Caco-2 (cell line): Measurements from ENCODE around the gene FOXP1. TPM values are rescaled to one million over a fixed set of nuclear protein-coding genes. Genes with fewer than 3 reads are reported as not detected.

Source experiments
- BruUV-seq: library from RNA; stranded (reverse); fragments of 400-500 nt; replicated peaks from 2 replicates; lab custom pipeline; 2021; lab: Mats Ljungman, UMichigan
- CTCF ChIA-PET: fragments of 300-600 bp; sonication (Branson Sonifier 250); formaldehyde crosslinking; loops from one replicate; lab custom pipeline; 2022; ENCODE audit warnings: antibody characterized with exemption; lab: Charles Lee
- POLR2A ChIA-PET: fragments of 300-600 bp; sonication (Branson Sonifier 250); formaldehyde crosslinking; loops from one replicate; lab custom pipeline; 2022; ENCODE audit warnings: antibody characterized with exemption; lab: Charles Lee
- DNase-seq, 2 experiments: peaks; one replicate each; pipeline versions ENCODE4 v3.0.0 to v3.0.0-alpha.2; 2020 to 2022
- H3K27me3 ChIP-seq: replicated peaks from 2 replicates; pipeline ENCODE4 v1.6.0; 2011; ENCODE audit warnings: low read length; ENCODE audit not compliant: control insufficient read depth, insufficient read depth
- H3K36me3 ChIP-seq: 2 replicates; pipeline ENCODE4 v1.5.1; 2011; ENCODE audit warnings: low read length; ENCODE audit not compliant: control insufficient read depth, insufficient read depth
- H3K4me1 ChIP-seq: fragments of 250-450 bp; sonication (Bioruptor Pico); 2 replicates; pipeline ENCODE4 v1.5.1; 2020; ENCODE audit warnings: mild to moderate bottlenecking
- H3K4me3 ChIP-seq: 2 replicates; pipeline ENCODE4 v1.5.1; 2011; ENCODE audit warnings: low read depth, mild to moderate bottlenecking, control low read depth, low read length
- H3K9me3 ChIP-seq: fragments of 250-450 bp; sonication (Bioruptor Pico); 2 replicates; pipeline ENCODE4 v1.5.1; 2020; ENCODE audit warnings: mild to moderate bottlenecking, moderate library complexity
- H3K27ac Mint-ChIP-seq: one replicate; pipeline ENCODE4 v1.8.0; 2022; ENCODE audit warnings: mixed read lengths; ENCODE audit not compliant: unreplicated experiment
- H3K27me3 Mint-ChIP-seq: one replicate; pipeline ENCODE4 v1.8.0; 2022; ENCODE audit warnings: mixed read lengths; ENCODE audit not compliant: insufficient read depth, unreplicated experiment
- H3K36me3 Mint-ChIP-seq: one replicate; pipeline ENCODE4 v1.8.0; 2022; ENCODE audit warnings: mild to moderate bottlenecking, mixed read lengths; ENCODE audit not compliant: insufficient read depth, unreplicated experiment
- H3K4me1 Mint-ChIP-seq: one replicate; pipeline ENCODE4 v1.8.0; 2022; ENCODE audit warnings: low read depth, mixed read lengths; ENCODE audit not compliant: unreplicated experiment
- H3K4me3 Mint-ChIP-seq: one replicate; pipeline ENCODE4 v1.8.0; 2022; ENCODE audit warnings: mild to moderate bottlenecking, moderate library complexity, mixed read lengths; ENCODE audit not compliant: unreplicated experiment
- H3K9me3 Mint-ChIP-seq: one replicate; pipeline ENCODE4 v1.8.0; 2022; ENCODE audit warnings: mixed read lengths; ENCODE audit not compliant: unreplicated experiment
- CTCF ChIP-seq, 2 experiments: fragments of 200-600 bp in 1 of 2; IDR thresholded peaks; 1 replicate in 1 of 2; 2 replicates in 1 of 2; pipeline versions ENCODE4 v1.5.1 to v1.8.0; 2011 to 2022; ENCODE audit warnings: antibody characterized with exemption in 1 of 2, control low read depth in 1 of 2, inconsistent platforms in 1 of 2, low read depth in 1 of 2, low read length in 1 of 2, mild to moderate bottlenecking in 1 of 2, moderate library complexity in 1 of 2; ENCODE audit not compliant: insufficient read depth in 1 of 2, severe bottlenecking in 1 of 2, unreplicated experiment in 1 of 2
- intact Hi-C: fragments of 100-400 bp; cut with micrococcal nuclease; formaldehyde crosslinking; loops from one replicate; pipeline ENCODE4 v1.10.0; 2022; ENCODE audit not compliant: unreplicated experiment
- total RNA-seq: library from RNA; stranded (reverse); gene quantifications from 2 replicates; pipeline ENCODE4 v1.2.3, GENCODE V29; 2022

FOXP1 gene
- total RNA-seq, 1 experiment from 2014 or later, result 131 TPM

DNA sequence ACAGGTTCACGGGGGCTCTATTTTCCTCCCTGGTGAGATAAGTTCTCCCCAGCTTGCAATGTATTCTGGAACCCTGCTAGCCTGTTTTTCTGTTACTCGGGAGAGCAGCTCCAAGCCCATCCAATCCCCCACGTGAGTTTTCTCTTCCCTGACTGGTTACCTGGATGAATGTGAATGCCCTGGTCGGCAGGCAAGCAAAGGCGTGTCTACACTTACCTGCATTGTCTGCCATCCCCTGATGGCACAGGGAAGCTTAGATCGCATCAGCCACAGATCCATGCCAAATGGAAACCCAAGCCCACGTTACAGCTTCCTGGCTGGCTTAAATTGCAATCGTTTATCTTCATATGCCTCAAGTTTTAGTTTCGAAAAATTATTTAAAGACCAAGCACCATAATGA, 149.9 kb downstream of the FOXP1 start:
- peaks cover 11% of the 10 kb centered on the region for H3K4me1 Mint-ChIP-seq
- BruUV-seq, result no TSS peak
- no peaks in the 10 kb centered on the region for H3K27me3 Mint-ChIP-seq
- no peak overlapping the region for H3K27ac Mint-ChIP-seq
- H3K36me3 Mint-ChIP-seq, result peaks cover 14% of the 10 kb centered on the region
- intact Hi-C loops, result no loop called here
- DNase-seq, result no peak
- peaks cover 1% of the 10 kb centered on the region; the same call in 1 of the 2 replicates for H3K36me3 ChIP-seq
- H3K4me3 Mint-ChIP-seq, result no peak overlapping the region
- H3K4me1 ChIP-seq, result no peaks in the 10 kb centered on the region; the same call in 1 of the 2 replicates
- no peaks in the 10 kb centered on the region for H3K27me3 ChIP-seq
- ChIA-PET POLR2A (no interaction called here), CTCF (no interaction called here)
- H3K4me3 ChIP-seq, result no peak overlapping the region
- no peak for TF ChIP-seq CTCF (IDR thresholded peaks at IDR 0.05; ENCODE audit: insufficient read depth in 1 of 2, low read depth in 1 of 2, low read length in 1 of 2, severe bottlenecking in 1 of 2, unreplicated experiment in 1 of 2)
- H3K9me3 ChIP-seq, result no peaks in the 10 kb centered on the region
- peaks cover 10% of the 10 kb centered on the region for H3K9me3 Mint-ChIP-seq

GRCh38 chr3:71432044-71432975, 151.2 kb downstream of the FOXP1 start:
- Mint-ChIP-seq H3K9me3 (peaks cover 10% of the 10 kb centered on the region), H3K36me3 (peaks cover 14% of the 10 kb centered on the region), H3K4me1 (peaks cover 20% of the 10 kb centered on the region), H3K4me3 (no peak overlapping the region), H3K27ac (no peak overlapping the region), H3K27me3 (no peaks in the 10 kb centered on the region)
- H3K4me1 ChIP-seq, result no peaks in the 10 kb centered on the region; the same call in 1 of the 2 replicates
- H3K9me3 ChIP-seq, result no peaks in the 10 kb centered on the region
- no peak overlapping the region for H3K4me3 ChIP-seq
- intact Hi-C loops, result no loop called here
- no peaks in the 10 kb centered on the region for H3K27me3 ChIP-seq
- peaks cover 1% of the 10 kb centered on the region; the same call in 1 of the 2 replicates for H3K36me3 ChIP-seq
- DNase-seq, result no peak
- POLR2A ChIA-PET, result no interaction called here
- CTCF ChIA-PET, result no interaction called here
- no TSS peak for BruUV-seq
- no peak for TF ChIP-seq CTCF (IDR thresholded peaks at IDR 0.05; ENCODE audit: insufficient read depth in 1 of 2, low read depth in 1 of 2, low read length in 1 of 2, severe bottlenecking in 1 of 2, unreplicated experiment in 1 of 2)

DNA sequence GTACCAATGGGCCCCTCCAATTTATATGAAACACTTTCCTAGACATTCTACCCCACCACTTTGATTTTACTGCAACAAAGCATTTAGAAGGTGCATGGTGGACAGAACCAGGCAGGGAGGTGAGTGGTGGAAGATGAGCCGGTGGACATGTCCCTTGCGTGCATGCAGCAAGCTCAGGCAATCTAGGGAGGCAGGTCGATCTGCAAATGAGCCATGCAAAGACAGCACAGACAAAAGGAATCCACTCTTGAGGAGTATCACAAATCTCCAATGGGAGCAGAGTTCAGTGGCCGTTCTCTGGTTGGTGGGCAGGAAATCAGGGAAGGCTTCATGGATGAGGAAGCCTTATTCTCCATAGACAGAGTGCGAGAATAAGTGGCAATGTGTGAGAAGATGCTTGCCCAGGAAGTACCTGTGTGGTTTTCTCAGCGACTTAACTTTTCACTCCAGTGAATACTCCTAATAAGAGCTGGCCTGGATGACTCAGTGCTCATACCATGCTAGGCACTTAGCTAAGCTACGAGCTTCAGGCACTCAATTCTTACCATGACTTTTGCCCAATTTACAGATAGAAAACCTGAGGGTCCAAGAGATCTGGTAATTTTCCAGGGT, 152.5 kb downstream of the FOXP1 start:
- Mint-ChIP-seq H3K4me3 (no peak overlapping the region), H3K36me3 (peaks cover 14% of the 10 kb centered on the region), H3K27ac (no peak overlapping the region), H3K4me1 (peaks cover 26% of the 10 kb centered on the region), H3K9me3 (peaks cover 10% of the 10 kb centered on the region), H3K27me3 (no peaks in the 10 kb centered on the region)
- no peak for DNase-seq
- Histone ChIP-seq H3K4me1 (no peaks in the 10 kb centered on the region; the same call in 1 of the 2 replicates), H3K4me3 (no peak overlapping the region), H3K9me3 (no peaks in the 10 kb centered on the region), H3K27me3 (no peaks in the 10 kb centered on the region), H3K36me3 (peaks cover 1% of the 10 kb centered on the region; the same call in 1 of the 2 replicates)
- TF ChIP-seq CTCF (IDR thresholded peaks at IDR 0.05; ENCODE audit: insufficient read depth in 1 of 2, low read depth in 1 of 2, low read length in 1 of 2, severe bottlenecking in 1 of 2, unreplicated experiment in 1 of 2), result no peak
- BruUV-seq, result no TSS peak
- intact Hi-C loops, result no loop called here
- CTCF ChIA-PET, result no interaction called here
- POLR2A ChIA-PET, result no interaction called here
